Endothelial cell of umbilical vein (primary cell): Measurements from ENCODE around the gene SPECC1L.

ENCODE experiments used
- CTCF ChIP-seq, 2 donors: IDR thresholded peaks; 1 replicate in 1 of 2; 2 replicates in 1 of 2; pipeline ENCODE4 v1.5.1; 2011; ENCODE audit warnings: low read length in 2 of 2, mild to moderate bottlenecking in 2 of 2, moderate library complexity in 2 of 2, control low read depth in 1 of 2, inconsistent platforms in 1 of 2, low read depth in 1 of 2; ENCODE audit not compliant: insufficient read depth in 1 of 2; ENCODE audit errors: extremely low read depth in 1 of 2
- GATA2 ChIP-seq: IDR thresholded peaks from 2 replicates; pipeline ENCODE4 v1.7.0; 2011; ENCODE audit warnings: low read depth, mild to moderate bottlenecking, moderate library complexity, mixed read lengths, low read length; ENCODE audit not compliant: insufficient read length, insufficient read depth
- MAX ChIP-seq: IDR thresholded peaks from 2 replicates; pipeline ENCODE4 v1.6.1; 2011; ENCODE audit not compliant: insufficient read depth, insufficient read length
- POLR2A ChIP-seq: IDR thresholded peaks from 2 replicates; pipeline ENCODE4 v1.6.1; 2012; ENCODE audit warnings: low read depth, mild to moderate bottlenecking, control low read depth, low read length
- POLR2AphosphoS5 ChIP-seq: IDR thresholded peaks from 2 replicates; pipeline ENCODE4 v1.6.1; 2012; ENCODE audit warnings: low read depth, mild to moderate bottlenecking, control low read depth, low read length, moderate library complexity; ENCODE audit not compliant: insufficient read depth

- no peak for TF ChIP-seq POLR2A
- TF ChIP-seq CTCF (IDR thresholded peaks at IDR 0.05; ENCODE audit: extremely low read depth in 1 of 2, insufficient read depth in 1 of 2, low read depth in 1 of 2, low read length in 2 of 2): no peak
- TF ChIP-seq MAX: no peak
- TF ChIP-seq POLR2AphosphoS5: no peak
- TF ChIP-seq GATA2: no peak
Observed at GRCh38 chr22:24431309-24432034, 160.8 kb downstream of the SPECC1L start.
